Breast epithelium (tissue), 3 donors: ENCODE data around the gene NCKAP5.

Source experiments
- CTCF ChIP-seq, 3 donors: fragments of 450-650 bp; IDR thresholded peaks; one replicate each; pipeline ENCODE4 v1.5.1; 2016 to 2017; ENCODE audit warnings: antibody characterized with exemption in 3 of 3, mild to moderate bottlenecking in 3 of 3, moderate library complexity in 3 of 3
- POLR2A ChIP-seq: fragments of 450-650 bp; IDR thresholded peaks from one replicate; pipeline ENCODE4 v1.6.1; 2016; ENCODE audit warnings: antibody characterized with exemption, mild to moderate bottlenecking, moderate library complexity
- POLR2AphosphoS5 ChIP-seq, 3 donors: sonication (generic); formaldehyde crosslinking; IDR thresholded peaks; one replicate each; pipeline ENCODE4 v1.6.1; 2017; ENCODE audit warnings: antibody characterized with exemption in 3 of 3

GRCh38 chr2:132941296-132942020 lies 626.8 kb downstream of the NCKAP5 start:
- TF ChIP-seq POLR2AphosphoS5 (IDR thresholded peaks at IDR 0.05) (no peak), CTCF (IDR thresholded peaks at IDR 0.05) (no peak), POLR2A (no peak)
